OCI-LY7 (cell line): ENCODE measurements around the gene UBL3.

Experiments
- EZH2phosphoT487 ChIP-seq: fragments of 200-600 bp; sonication (generic); IDR thresholded peaks from 2 replicates; pipeline ENCODE4 v1.6.1; 2018; ENCODE audit warnings: low read depth, borderline replicate concordance, mild to moderate bottlenecking, mixed run types, antibody characterized with exemption, low read length, moderate library complexity, mixed read lengths
- TF ChIP-seq, protein P1 (sequence below): fragments of 200-600 bp; sonication (generic); conservative IDR thresholded peaks from 2 replicates; pipeline ENCODE4 v1.5.1; 2014; ENCODE audit warnings: mild to moderate bottlenecking, antibody characterized with exemption, low read length, moderate library complexity, mixed read lengths

DNA sequence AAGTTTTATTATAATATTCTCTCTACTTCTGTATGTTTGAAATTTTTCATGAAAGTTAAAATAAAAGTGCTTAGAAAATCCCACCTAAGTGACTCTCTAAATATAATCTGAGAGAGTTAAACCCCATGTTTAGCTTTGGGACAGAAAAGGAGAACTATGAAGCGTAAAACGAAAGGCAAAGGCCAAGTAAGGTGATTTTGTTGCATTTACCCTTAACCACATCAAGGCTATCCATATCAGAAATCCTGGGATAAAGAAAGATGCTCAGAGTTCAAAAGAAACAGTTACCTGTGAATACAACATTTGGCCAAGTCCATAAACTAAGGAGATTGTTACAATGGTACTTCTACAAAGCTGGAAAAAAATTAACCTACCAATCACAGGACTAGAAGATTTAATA, 31.3 kb downstream of the UBL3 start:
- TF ChIP-seq, protein P1, sequence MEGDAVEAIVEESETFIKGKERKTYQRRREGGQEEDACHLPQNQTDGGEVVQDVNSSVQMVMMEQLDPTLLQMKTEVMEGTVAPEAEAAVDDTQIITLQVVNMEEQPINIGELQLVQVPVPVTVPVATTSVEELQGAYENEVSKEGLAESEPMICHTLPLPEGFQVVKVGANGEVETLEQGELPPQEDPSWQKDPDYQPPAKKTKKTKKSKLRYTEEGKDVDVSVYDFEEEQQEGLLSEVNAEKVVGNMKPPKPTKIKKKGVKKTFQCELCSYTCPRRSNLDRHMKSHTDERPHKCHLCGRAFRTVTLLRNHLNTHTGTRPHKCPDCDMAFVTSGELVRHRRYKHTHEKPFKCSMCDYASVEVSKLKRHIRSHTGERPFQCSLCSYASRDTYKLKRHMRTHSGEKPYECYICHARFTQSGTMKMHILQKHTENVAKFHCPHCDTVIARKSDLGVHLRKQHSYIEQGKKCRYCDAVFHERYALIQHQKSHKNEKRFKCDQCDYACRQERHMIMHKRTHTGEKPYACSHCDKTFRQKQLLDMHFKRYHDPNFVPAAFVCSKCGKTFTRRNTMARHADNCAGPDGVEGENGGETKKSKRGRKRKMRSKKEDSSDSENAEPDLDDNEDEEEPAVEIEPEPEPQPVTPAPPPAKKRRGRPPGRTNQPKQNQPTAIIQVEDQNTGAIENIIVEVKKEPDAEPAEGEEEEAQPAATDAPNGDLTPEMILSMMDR: no peak
- TF ChIP-seq EZH2phosphoT487: no peak
